ENCODE data around the gene DMD. TPM values are rescaled to one million over a fixed set of nuclear protein-coding genes. Genes with fewer than 3 reads are reported as not detected.
A peak's percentile ranks its signal among the peaks of the same experiment; 100 is the strongest.

DMD gene
- total RNA-seq, 4 donors from 2014 or later: 27.7 to 54.7 (median 34.4) TPM

DNA sequence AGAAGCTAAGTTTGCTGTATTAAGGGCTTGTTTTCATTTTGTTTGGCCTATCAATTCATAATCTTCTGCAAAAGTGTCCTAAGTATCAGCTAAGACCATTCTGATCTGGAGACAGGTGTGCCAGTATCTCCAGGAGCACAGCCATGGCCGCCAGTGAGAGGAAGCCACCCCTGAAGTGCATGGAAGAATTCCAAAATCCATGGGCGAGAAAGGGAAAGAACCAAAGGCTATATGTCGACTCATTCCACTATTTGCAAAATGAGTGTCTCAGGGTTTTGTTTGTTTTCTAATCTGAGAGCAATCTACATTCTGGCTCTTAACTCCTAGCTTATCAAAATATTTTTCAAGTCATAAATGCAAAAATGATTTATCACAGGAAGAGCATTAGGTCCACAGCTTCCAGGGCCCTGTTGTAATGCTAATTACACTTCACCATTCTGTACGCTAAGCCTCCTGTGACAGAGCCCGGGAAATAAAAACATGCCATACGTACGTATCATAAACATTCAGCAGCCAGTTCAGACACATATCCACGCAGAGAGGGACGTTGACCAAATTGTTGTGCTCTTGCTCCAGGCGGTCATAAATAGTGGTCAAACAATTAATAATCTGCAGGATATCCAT lies 2002.2 kb downstream of the DMD start:
- DNase-seq (ENCODE audit: low spot score): no peak
- TF ChIP-seq, protein P1, sequence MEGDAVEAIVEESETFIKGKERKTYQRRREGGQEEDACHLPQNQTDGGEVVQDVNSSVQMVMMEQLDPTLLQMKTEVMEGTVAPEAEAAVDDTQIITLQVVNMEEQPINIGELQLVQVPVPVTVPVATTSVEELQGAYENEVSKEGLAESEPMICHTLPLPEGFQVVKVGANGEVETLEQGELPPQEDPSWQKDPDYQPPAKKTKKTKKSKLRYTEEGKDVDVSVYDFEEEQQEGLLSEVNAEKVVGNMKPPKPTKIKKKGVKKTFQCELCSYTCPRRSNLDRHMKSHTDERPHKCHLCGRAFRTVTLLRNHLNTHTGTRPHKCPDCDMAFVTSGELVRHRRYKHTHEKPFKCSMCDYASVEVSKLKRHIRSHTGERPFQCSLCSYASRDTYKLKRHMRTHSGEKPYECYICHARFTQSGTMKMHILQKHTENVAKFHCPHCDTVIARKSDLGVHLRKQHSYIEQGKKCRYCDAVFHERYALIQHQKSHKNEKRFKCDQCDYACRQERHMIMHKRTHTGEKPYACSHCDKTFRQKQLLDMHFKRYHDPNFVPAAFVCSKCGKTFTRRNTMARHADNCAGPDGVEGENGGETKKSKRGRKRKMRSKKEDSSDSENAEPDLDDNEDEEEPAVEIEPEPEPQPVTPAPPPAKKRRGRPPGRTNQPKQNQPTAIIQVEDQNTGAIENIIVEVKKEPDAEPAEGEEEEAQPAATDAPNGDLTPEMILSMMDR (IDR thresholded peaks at IDR 0.05): no peak
- ATAC-seq (ENCODE audit: low FRiP score): no peak

DNA sequence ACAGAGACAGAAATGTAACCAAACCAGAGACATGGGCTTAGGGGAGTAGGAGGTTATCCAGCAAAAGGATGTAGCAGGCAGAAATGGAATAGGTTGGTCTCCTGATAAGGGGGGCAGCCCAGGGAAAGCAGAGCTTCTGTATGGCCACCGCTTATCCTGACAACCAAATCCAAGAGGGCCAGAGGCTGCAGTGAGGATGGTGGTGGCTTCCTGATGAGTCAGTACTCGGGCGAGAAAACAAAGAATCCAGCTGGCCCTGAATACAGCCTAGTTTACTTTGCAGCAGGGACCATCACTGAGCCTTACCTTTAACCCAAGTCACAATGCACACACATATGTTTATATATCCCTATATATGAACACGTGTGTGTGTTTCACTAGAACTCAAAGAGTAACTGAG lies 2009.8 kb downstream of the DMD start:
- TF ChIP-seq, protein P1 (IDR thresholded peaks at IDR 0.05): no peak
- no peak for DNase-seq (ENCODE audit: low spot score)
- no peak for ATAC-seq (ENCODE audit: low FRiP score)

DNA sequence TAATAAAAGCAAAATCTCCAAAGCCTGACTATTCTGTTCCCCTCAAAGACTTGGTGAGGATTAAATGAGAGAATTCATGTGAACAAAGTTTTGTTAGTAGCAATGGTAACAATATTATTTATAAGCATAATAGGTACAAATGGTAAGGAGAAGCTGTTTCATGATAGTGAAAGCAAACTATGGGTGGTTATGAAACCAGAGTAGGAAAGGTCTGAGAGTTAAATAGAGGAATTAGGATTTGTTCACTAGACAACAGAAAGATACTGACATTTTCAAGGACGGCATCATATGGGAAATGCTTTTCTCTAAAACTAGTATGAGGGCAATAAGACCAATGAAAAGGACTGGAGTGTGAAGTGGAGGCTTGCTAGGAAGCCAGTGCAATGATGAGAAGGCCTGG lies 2010.9 kb downstream of the DMD start:
- TF ChIP-seq, protein P1 (IDR thresholded peaks at IDR 0.05): no peak
- DNase-seq (ENCODE audit: low spot score) (no peak), ATAC-seq (ENCODE audit: low FRiP score) (no peak)

DNA sequence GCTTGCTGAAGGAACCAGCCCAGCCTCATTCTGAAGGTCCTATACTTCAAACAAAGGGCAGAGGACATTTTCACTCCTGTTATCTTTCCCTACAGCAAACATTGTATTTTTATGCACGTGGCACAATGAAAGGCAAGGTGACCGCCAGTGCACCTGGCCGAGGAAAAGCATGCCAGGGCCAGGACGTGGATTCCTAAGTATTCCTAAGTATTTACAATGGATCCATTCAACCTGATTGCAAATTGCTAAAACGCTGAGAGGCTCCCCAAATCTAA lies 2011.6 kb downstream of the DMD start:
- ATAC-seq (ENCODE audit: low FRiP score) (no peak), DNase-seq (ENCODE audit: low spot score) (no peak)
- TF ChIP-seq, protein P1 (IDR thresholded peaks at IDR 0.05): no peak

DNA sequence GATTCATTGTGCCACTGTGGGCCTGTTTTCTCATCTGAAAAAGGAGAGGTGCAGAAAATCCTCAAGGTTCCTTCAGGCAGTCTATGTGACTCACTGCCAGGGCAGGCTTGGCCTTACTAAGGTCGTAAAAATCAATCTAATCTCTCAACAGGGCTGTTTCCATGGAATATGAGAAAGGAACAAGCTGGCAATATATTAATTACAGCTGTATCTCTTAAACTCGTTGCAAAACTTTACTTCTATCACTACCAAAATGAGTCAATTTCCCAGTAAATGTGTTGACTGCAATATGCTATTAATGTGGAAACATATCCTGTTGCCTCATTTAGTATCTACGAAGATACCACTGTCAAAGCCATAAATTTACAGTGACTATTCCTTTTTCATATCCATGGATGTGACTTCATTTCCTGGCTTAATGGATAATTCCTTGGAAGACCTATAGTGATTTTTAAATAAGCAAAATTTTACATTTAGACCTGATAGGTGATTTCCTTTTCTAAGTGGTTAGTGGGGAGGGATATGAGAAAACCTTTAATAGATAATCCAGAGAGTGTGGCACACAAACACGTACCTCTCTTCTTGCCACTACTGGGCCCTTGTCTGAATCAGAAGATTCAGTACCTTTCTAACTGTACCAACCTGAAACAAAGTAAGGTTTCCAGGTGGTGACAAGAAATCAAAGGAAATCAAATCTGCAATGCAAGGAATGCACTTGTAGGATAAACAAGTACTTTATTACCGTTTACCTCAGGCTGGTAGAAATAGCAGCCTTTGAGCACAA lies 2012.1 kb downstream of the DMD start:
- DNase-seq (ENCODE audit: low spot score) (no peak), ATAC-seq (ENCODE audit: low FRiP score) (peak; percentile 83)
- TF ChIP-seq, protein P1 (IDR thresholded peaks at IDR 0.05): no peak

DNA sequence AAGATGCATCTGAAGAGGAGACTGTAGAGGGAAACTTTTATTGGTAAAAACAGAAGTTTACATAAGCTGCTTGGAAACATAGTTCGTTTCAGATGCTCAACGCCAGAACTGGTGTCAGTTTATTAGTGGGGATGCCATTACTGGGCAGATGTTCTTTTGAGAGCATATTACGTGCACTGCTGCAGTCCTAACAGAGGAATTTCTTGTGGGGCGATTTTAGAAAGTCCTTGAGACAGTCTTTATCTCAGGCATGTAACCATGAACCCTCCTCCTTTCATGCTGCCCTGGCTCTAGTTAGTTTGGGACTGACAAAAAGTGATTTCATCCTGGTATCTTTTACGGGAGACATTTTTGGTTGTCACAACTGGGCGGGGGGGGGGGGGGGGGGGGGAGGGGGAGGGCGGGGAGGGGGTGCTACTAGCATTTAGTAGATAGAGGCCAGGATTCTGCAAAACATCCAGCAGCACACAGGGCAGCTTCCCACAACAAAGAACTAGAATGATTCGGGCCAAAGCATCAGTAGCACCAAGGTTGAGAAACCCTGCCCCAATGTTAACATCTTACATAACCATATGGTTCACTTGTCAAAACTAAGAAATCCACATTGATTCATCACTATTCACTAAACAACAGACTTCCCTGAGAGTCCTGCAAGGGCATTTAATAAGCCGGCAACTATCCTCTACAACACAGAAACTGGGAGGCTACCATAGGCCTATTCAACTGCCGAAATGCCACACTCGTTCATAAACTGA lies 2021.0 kb downstream of the DMD start:
- TF ChIP-seq, protein P1 (IDR thresholded peaks at IDR 0.05): no peak
- DNase-seq (ENCODE audit: low spot score) (no peak), ATAC-seq (ENCODE audit: low FRiP score) (no peak)
